Naive thymus-derived CD4-positive, alpha-beta T cell (primary cell): ENCODE measurements around the gene CR2. TPM values are rescaled to one million over a fixed set of nuclear protein-coding genes. Genes with fewer than 3 reads are reported as not detected.
"Not testable (repeated sequence)": the region's sequence is repeated elsewhere in the genome, so short reads cannot be mapped to it uniquely, and the experiment has no call there.

Source experiments
- ATAC-seq: fragments of 150-1000 bp; cut with Tn5 transposase; 2 replicates; pipeline ENCODE4 v1.10.0; 2021; ENCODE audit warnings: mild to moderate bottlenecking, moderate library complexity
- CTCF ChIA-PET: fragments of 350-600 bp; sonication (Branson Sonifier 250); formaldehyde crosslinking; loops from one replicate; lab custom pipeline; 2021; ENCODE audit warnings: antibody characterized with exemption; lab: Charles Lee
- POLR2A ChIA-PET: fragments of 350-600 bp; sonication (Branson Sonifier 250); formaldehyde crosslinking; loops from one replicate; lab custom pipeline; 2021; ENCODE audit warnings: antibody characterized with exemption, inconsistent platforms; lab: Charles Lee
- DNase-seq, 9 donors: peaks; one replicate each; pipeline versions ENCODE4 v3.0.0 to v3.0.0-alpha.2; 2020 to 2022; ENCODE audit warnings: mixed read lengths in 1 of 9
- H3K27ac ChIP-seq: one replicate; pipeline ENCODE4 v1.7.0; 2013; ENCODE audit warnings: mild to moderate bottlenecking, low read depth, low read length, moderate library complexity
- H3K27me3 ChIP-seq, 2 donors: one replicate each; pipeline ENCODE4 v1.7.0; 2013; ENCODE audit warnings: low read length in 2 of 2, mild to moderate bottlenecking in 2 of 2, moderate library complexity in 2 of 2; ENCODE audit not compliant: control insufficient read depth in 2 of 2, insufficient read depth in 2 of 2
- H3K36me3 ChIP-seq, 3 experiments: 1 replicate in 2 of 3; 2 replicates in 1 of 3; pipeline ENCODE4 v1.7.0; 2013; ENCODE audit warnings: low read length in 3 of 3, mild to moderate bottlenecking in 3 of 3, moderate library complexity in 1 of 3; ENCODE audit not compliant: insufficient read depth in 3 of 3, control insufficient read depth in 2 of 3
- H3K4me1 ChIP-seq, 2 donors: one replicate each; pipeline ENCODE4 v1.7.0; 2013; ENCODE audit warnings: low read length in 2 of 2, mild to moderate bottlenecking in 2 of 2, moderate library complexity in 1 of 2; ENCODE audit not compliant: control insufficient read depth in 2 of 2, insufficient read depth in 2 of 2
- H3K4me3 ChIP-seq: 2 replicates; pipeline ENCODE4 v1.7.0; 2013; ENCODE audit warnings: mild to moderate bottlenecking, low read length
- H3K9me3 ChIP-seq, 3 experiments: 1 replicate in 2 of 3; 2 replicates in 1 of 3; pipeline ENCODE4 v1.7.0; 2013; ENCODE audit warnings: low read length in 3 of 3; ENCODE audit not compliant: control insufficient read depth in 2 of 3
- H3K27ac Mint-ChIP-seq, 9 donors: one replicate each; pipeline ENCODE4 v1.8.0; 2020 to 2022; ENCODE audit warnings: mixed read lengths in 9 of 9, mild to moderate bottlenecking in 8 of 9, moderate library complexity in 5 of 9, inconsistent platforms in 2 of 9
- H3K27me3 Mint-ChIP-seq, 5 donors: one replicate each; pipeline ENCODE4 v1.8.0; 2021 to 2022; ENCODE audit warnings: mixed read lengths in 5 of 5, mild to moderate bottlenecking in 1 of 5
- H3K36me3 Mint-ChIP-seq, 5 donors: one replicate each; pipeline ENCODE4 v1.8.0; 2020 to 2022; ENCODE audit warnings: mixed read lengths in 5 of 5, mild to moderate bottlenecking in 3 of 5, inconsistent platforms in 1 of 5
- H3K4me1 Mint-ChIP-seq, 7 donors: one replicate each; pipeline ENCODE4 v1.8.0; 2020 to 2022; ENCODE audit warnings: mixed read lengths in 7 of 7, mild to moderate bottlenecking in 3 of 7, inconsistent platforms in 1 of 7
- H3K4me3 Mint-ChIP-seq, 10 donors: one replicate each; pipeline ENCODE4 v1.8.0; 2020 to 2022; ENCODE audit warnings: mild to moderate bottlenecking in 10 of 10, mixed read lengths in 10 of 10, moderate library complexity in 6 of 10, inconsistent platforms in 2 of 10
- H3K9me3 Mint-ChIP-seq, 11 donors: one replicate each; pipeline ENCODE4 v1.8.0; 2020 to 2022; ENCODE audit warnings: mixed read lengths in 11 of 11, mild to moderate bottlenecking in 4 of 11, inconsistent platforms in 1 of 11, moderate library complexity in 1 of 11
- intact Hi-C, 2 donors: fragments of 100-400 bp; cut with micrococcal nuclease; formaldehyde crosslinking; loops; one replicate each; pipeline ENCODE4 v1.15.1; 2023
- polyA plus RNA-seq, 2 donors: library from polyadenylated mRNA; unstranded; fragments of 300-500 nt; fragmentation: Illumina TruSeq; gene quantifications; one replicate each; pipeline ENCODE4 v1.2.3, GENCODE V29; 2021
- total RNA-seq, 6 experiments: library from RNA in 5 of 6; stranded (reverse) in 5 of 6; gene quantifications; 1 replicate in 5 of 6; 2 replicates in 1 of 6; pipeline ENCODE4 v1.2.3 and lab custom pipeline; 2021 to 2026

Gene CR2
- total and polyA plus RNA-seq, 7 experiments from 2014 or later = 2.6 to 14.5 (median 8.6) TPM; not detected in 1

GRCh38 chr1:207516729-207517128, 62.6 kb downstream of the CR2 start:
- Histone ChIP-seq H3K4me1 (no peaks in the 10 kb centered on the region), H3K4me3 (no peak overlapping the region), H3K36me3 (no peaks in the 10 kb centered on the region), H3K27me3 (no peaks in the 10 kb centered on the region), H3K27ac (no peak overlapping the region), H3K9me3 (no peaks in the 10 kb centered on the region)
- DNase-seq = no peak
- Mint-ChIP-seq H3K27me3 (peaks cover 0 to 21% (median 5%) of the 10 kb centered on the region in 5 donors), H3K4me3 (no peak overlapping the region), H3K27ac (no peak overlapping the region), H3K4me1 (peaks cover 0 to 6% (median 0%) of the 10 kb centered on the region in 7 donors), H3K9me3 (peaks cover 0 to 7% (median 0%) of the 10 kb centered on the region in 11 donors), H3K36me3 (peaks cover 0 to 5% (median 0%) of the 10 kb centered on the region in 5 donors)
- no peak for ATAC-seq
- ChIA-PET POLR2A (no interaction called here), CTCF (no interaction called here)
- intact Hi-C loops = no loop called here

GRCh38 chr1:207518608-207519236, 64.6 kb downstream of the CR2 start:
- intact Hi-C loops = no loop called here
- peaks cover 0 to 7% (median 0%) of the 10 kb centered on the region in 11 donors for H3K9me3 Mint-ChIP-seq
- peaks cover 0 to 5% (median 0%) of the 10 kb centered on the region in 5 donors for H3K36me3 Mint-ChIP-seq
- Histone ChIP-seq H3K27me3 (no peaks in the 10 kb centered on the region), H3K9me3 (no peaks in the 10 kb centered on the region), H3K36me3 (no peaks in the 10 kb centered on the region), H3K27ac (no peak overlapping the region), H3K4me3 (no peak overlapping the region), H3K4me1 (no peaks in the 10 kb centered on the region)
- DNase-seq = no peak
- POLR2A ChIA-PET = no interaction called here
- CTCF ChIA-PET = no interaction called here
- H3K27me3 Mint-ChIP-seq = peaks cover 0 to 17% (median 6%) of the 10 kb centered on the region in 5 donors
- peaks cover 0 to 2% (median 0%) of the 10 kb centered on the region in 7 donors for H3K4me1 Mint-ChIP-seq
- no peak overlapping the region for H3K27ac Mint-ChIP-seq
- no peak for ATAC-seq
- H3K4me3 Mint-ChIP-seq = no peak overlapping the region

- no peaks in the 10 kb centered on the region for H3K4me1 ChIP-seq
Observed at GRCh38 chr1:207519505-207520399, 65.6 kb downstream of the CR2 start.

GRCh38 chr1:207520400-207521345, 66.5 kb downstream of the CR2 start:
- H3K36me3 ChIP-seq = not testable (repeated sequence)
- POLR2A ChIA-PET = interaction anchor here (0.7 kb wide), 1 partner anchor 100 kb away, joined by 3 read pairs; no protein-coding TSS in a partner anchor

More at GRCh38 chr1:207519505-207520399, 65.6 kb downstream of the CR2 start:
- Histone ChIP-seq H3K27me3 (no peaks in the 10 kb centered on the region), H3K36me3 (no peaks in the 10 kb centered on the region), H3K4me3 (no peak overlapping the region), H3K27ac (no peak overlapping the region), H3K9me3 (no peaks in the 10 kb centered on the region)
- DNase-seq (no peak), ATAC-seq (no peak)
- H3K36me3 Mint-ChIP-seq = peaks cover 0 to 5% (median 0%) of the 10 kb centered on the region in 5 donors
- no peaks in the 10 kb centered on the region for H3K4me1 Mint-ChIP-seq
- intact Hi-C loops = no loop called here
- peaks cover 0 to 7% (median 0%) of the 10 kb centered on the region in 11 donors for H3K9me3 Mint-ChIP-seq
- H3K4me3 Mint-ChIP-seq = no peak overlapping the region
- H3K27me3 Mint-ChIP-seq = peaks cover 0 to 17% (median 6%) of the 10 kb centered on the region in 5 donors
- H3K27ac Mint-ChIP-seq = no peak overlapping the region
- POLR2A ChIA-PET = no interaction called here
- CTCF ChIA-PET = no interaction called here

GRCh38 chr1:207525239-207525638, 71.1 kb downstream of the CR2 start:
- DNase-seq, H3K4me3 Mint-ChIP-seq, H3K4me1 Mint-ChIP-seq, CTCF ChIA-PET, ATAC-seq, H3K27me3 Mint-ChIP-seq, H3K9me3 ChIP-seq, H3K36me3 Mint-ChIP-seq, POLR2A ChIA-PET, H3K4me1 ChIP-seq, H3K4me3 ChIP-seq, H3K27ac ChIP-seq, H3K36me3 ChIP-seq, H3K9me3 Mint-ChIP-seq, intact Hi-C loops, H3K27me3 ChIP-seq, H3K27ac Mint-ChIP-seq: not testable (repeated sequence)

More at GRCh38 chr1:207520400-207521345, 66.5 kb downstream of the CR2 start:
- H3K9me3 Mint-ChIP-seq, DNase-seq, H3K36me3 Mint-ChIP-seq, H3K4me1 ChIP-seq, H3K4me3 ChIP-seq, H3K4me3 Mint-ChIP-seq, intact Hi-C loops, ATAC-seq, H3K27ac Mint-ChIP-seq, H3K4me1 Mint-ChIP-seq, H3K27me3 ChIP-seq, CTCF ChIA-PET, H3K9me3 ChIP-seq, H3K27ac ChIP-seq: not testable (repeated sequence)
- H3K27me3 Mint-ChIP-seq = peaks cover 0 to 17% (median 6%) of the 10 kb centered on the region in 5 donors

GRCh38 chr1:207528401-207528800, 74.3 kb downstream of the CR2 start:
- H3K4me3 ChIP-seq, DNase-seq, H3K27me3 Mint-ChIP-seq, H3K4me3 Mint-ChIP-seq, H3K27ac ChIP-seq, H3K4me1 ChIP-seq, intact Hi-C loops, CTCF ChIA-PET, H3K36me3 ChIP-seq, H3K36me3 Mint-ChIP-seq, ATAC-seq, POLR2A ChIA-PET, H3K9me3 ChIP-seq, H3K9me3 Mint-ChIP-seq, H3K27me3 ChIP-seq, H3K27ac Mint-ChIP-seq, H3K4me1 Mint-ChIP-seq: not testable (repeated sequence)
